OCI-LY7 (cell line): Measurements from ENCODE around the gene COL4A4. TPM values are rescaled to one million over a fixed set of nuclear protein-coding genes. Genes with fewer than 3 reads are reported as not detected.

Experiments
- BruUV-seq: library from RNA; stranded (reverse); fragments of 400-500 nt; replicated peaks from 2 replicates; lab custom pipeline; 2021; lab: Mats Ljungman, UMichigan
- CTCF ChIA-PET: fragments of 300-600 bp; sonication (Branson Sonifier 250); formaldehyde crosslinking; loops from one replicate; lab custom pipeline; 2022; ENCODE audit warnings: antibody characterized with exemption; ENCODE audit not compliant: unreplicated experiment; lab: Charles Lee
- POLR2A ChIA-PET: fragments of 300-600 bp; sonication (Branson Sonifier 250); formaldehyde crosslinking; loops from one replicate; lab custom pipeline; 2022; ENCODE audit warnings: antibody characterized with exemption; lab: Charles Lee
- DNase-seq: peaks from one replicate; pipeline ENCODE4 v3.0.0-alpha.2; 2015; ENCODE audit warnings: low spot score
- H2AFZ ChIP-seq: fragments of 200-600 bp; sonication (generic), shearing (Covaris generic); 2 replicates; pipeline ENCODE4 v1.6.1; 2014; ENCODE audit warnings: mild to moderate bottlenecking, antibody characterized with exemption, low read length, moderate library complexity
- H3K27ac ChIP-seq: fragments of 200-600 bp; sonication (generic); 2 replicates; pipeline ENCODE4 v1.5.1; 2014; ENCODE audit warnings: mixed run types, low read depth, mild to moderate bottlenecking, moderate library complexity, low read length, inconsistent platforms; ENCODE audit not compliant: poor library complexity, severe bottlenecking
- H3K36me3 ChIP-seq: fragments of 200-600 bp; sonication (generic); 2 replicates; pipeline ENCODE4 v1.6.1; 2014; ENCODE audit warnings: mild to moderate bottlenecking, antibody characterized with exemption, low read length, moderate library complexity, mixed read lengths; ENCODE audit not compliant: insufficient read depth
- H3K4me1 ChIP-seq: fragments of 200-600 bp; sonication (generic); 2 replicates; pipeline ENCODE4 v1.5.1; 2014; ENCODE audit warnings: mild to moderate bottlenecking, low read length; ENCODE audit not compliant: insufficient read depth, poor library complexity, severe bottlenecking
- H3K4me2 ChIP-seq: fragments of 200-600 bp; sonication (generic); 2 replicates; pipeline ENCODE4 v1.6.1; 2014; ENCODE audit warnings: mild to moderate bottlenecking, low read length
- H3K4me3 ChIP-seq: fragments of 200-600 bp; sonication (generic); 2 replicates; pipeline ENCODE4 v1.5.1; 2014; ENCODE audit warnings: mild to moderate bottlenecking, low read depth, low read length; ENCODE audit not compliant: poor library complexity, severe bottlenecking
- H3K79me2 ChIP-seq: fragments of 200-600 bp; sonication (generic); 2 replicates; pipeline ENCODE4 v1.6.1; 2016; ENCODE audit warnings: low read depth, mild to moderate bottlenecking, low read length, moderate library complexity, mixed read lengths; ENCODE audit not compliant: insufficient read depth
- H3K9me2 ChIP-seq: fragments of 200-600 bp; sonication (generic); 2 replicates; pipeline ENCODE4 v1.6.1; 2016; ENCODE audit warnings: mild to moderate bottlenecking, low read length, mixed read lengths; ENCODE audit not compliant: insufficient read depth
- H3K9me3 ChIP-seq: fragments of 200-600 bp; sonication (generic); 2 replicates; pipeline ENCODE4 v1.6.1; 2014; ENCODE audit warnings: mild to moderate bottlenecking, mixed run types, low read length, mixed read lengths
- H4K20me1 ChIP-seq: fragments of 200-600 bp; sonication (generic); 2 replicates; pipeline ENCODE4 v1.6.1; 2014; ENCODE audit warnings: mild to moderate bottlenecking, antibody characterized with exemption, low read length, moderate library complexity, mixed read lengths; ENCODE audit not compliant: insufficient read depth
- EZH2phosphoT487 ChIP-seq: fragments of 200-600 bp; sonication (generic); IDR thresholded peaks from 2 replicates; pipeline ENCODE4 v1.6.1; 2018; ENCODE audit warnings: low read depth, borderline replicate concordance, mild to moderate bottlenecking, mixed run types, antibody characterized with exemption, low read length, moderate library complexity, mixed read lengths
- intact Hi-C: fragments of 100-400 bp; cut with micrococcal nuclease; formaldehyde crosslinking; loops from one replicate; pipeline ENCODE4 v1.10.0; 2022; ENCODE audit not compliant: unreplicated experiment
- total RNA-seq, 2 experiments: library from RNA; depleted of rRNA in 1 of 2; stranded (reverse); fragments of >200 nt in 1 of 2; shearing (Covaris generic) in 1 of 2; gene quantifications; 2 replicates each; pipeline ENCODE4 v1.2.3, GENCODE V29; 2014 to 2022
- TF ChIP-seq, protein P1 (sequence below): fragments of 200-600 bp; sonication (generic); conservative IDR thresholded peaks from 2 replicates; pipeline ENCODE4 v1.5.1; 2014; ENCODE audit warnings: mild to moderate bottlenecking, antibody characterized with exemption, low read length, moderate library complexity, mixed read lengths

The COL4A4 gene
- total RNA-seq, 2 experiments from 2014 or later: 0.16 to 7.0 TPM

DNA sequence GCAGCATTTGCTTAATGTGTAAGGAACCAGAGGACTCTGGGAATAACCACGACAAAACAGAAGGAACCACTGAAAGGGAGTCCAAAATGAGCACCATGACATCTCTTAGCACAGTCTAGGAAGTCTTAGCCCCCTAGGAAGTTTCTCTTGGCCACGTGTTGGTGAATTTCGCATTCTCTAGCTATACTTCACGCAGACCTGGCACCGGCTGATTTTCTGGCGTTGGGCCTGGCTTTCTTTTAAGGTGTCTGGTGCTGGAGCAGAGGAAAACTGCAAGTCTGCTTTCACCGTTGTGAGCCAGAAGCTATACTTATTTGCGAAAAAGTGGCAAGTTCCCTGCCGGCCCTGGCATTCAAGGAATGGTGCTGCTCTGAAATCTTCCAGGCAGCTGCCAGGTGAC lies 156.9 kb downstream of the COL4A4 start:
- Histone ChIP-seq H3K9me2 (no peaks in the 10 kb centered on the region), H3K27ac (no peak overlapping the region), H2AFZ (no peak overlapping the region), H3K9me3 (no peaks in the 10 kb centered on the region), H3K4me2 (no peak overlapping the region), H3K79me2 (no peaks in the 10 kb centered on the region), H3K4me1 (no peaks in the 10 kb centered on the region), H3K4me3 (no peak overlapping the region), H4K20me1 (no peaks in the 10 kb centered on the region), H3K36me3 (no peaks in the 10 kb centered on the region)
- TF ChIP-seq, protein P1, sequence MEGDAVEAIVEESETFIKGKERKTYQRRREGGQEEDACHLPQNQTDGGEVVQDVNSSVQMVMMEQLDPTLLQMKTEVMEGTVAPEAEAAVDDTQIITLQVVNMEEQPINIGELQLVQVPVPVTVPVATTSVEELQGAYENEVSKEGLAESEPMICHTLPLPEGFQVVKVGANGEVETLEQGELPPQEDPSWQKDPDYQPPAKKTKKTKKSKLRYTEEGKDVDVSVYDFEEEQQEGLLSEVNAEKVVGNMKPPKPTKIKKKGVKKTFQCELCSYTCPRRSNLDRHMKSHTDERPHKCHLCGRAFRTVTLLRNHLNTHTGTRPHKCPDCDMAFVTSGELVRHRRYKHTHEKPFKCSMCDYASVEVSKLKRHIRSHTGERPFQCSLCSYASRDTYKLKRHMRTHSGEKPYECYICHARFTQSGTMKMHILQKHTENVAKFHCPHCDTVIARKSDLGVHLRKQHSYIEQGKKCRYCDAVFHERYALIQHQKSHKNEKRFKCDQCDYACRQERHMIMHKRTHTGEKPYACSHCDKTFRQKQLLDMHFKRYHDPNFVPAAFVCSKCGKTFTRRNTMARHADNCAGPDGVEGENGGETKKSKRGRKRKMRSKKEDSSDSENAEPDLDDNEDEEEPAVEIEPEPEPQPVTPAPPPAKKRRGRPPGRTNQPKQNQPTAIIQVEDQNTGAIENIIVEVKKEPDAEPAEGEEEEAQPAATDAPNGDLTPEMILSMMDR: no peak
- no peak for TF ChIP-seq EZH2phosphoT487
- ChIA-PET POLR2A (no interaction called here), CTCF (interaction anchor here (0.5 kb wide), 1 partner anchor 207 kb away, joined by 5 read pairs; the partner anchor contains the start of gene IRS1)
- DNase-seq: no peak
- intact Hi-C loops: no loop called here
- no TSS peak for BruUV-seq

DNA sequence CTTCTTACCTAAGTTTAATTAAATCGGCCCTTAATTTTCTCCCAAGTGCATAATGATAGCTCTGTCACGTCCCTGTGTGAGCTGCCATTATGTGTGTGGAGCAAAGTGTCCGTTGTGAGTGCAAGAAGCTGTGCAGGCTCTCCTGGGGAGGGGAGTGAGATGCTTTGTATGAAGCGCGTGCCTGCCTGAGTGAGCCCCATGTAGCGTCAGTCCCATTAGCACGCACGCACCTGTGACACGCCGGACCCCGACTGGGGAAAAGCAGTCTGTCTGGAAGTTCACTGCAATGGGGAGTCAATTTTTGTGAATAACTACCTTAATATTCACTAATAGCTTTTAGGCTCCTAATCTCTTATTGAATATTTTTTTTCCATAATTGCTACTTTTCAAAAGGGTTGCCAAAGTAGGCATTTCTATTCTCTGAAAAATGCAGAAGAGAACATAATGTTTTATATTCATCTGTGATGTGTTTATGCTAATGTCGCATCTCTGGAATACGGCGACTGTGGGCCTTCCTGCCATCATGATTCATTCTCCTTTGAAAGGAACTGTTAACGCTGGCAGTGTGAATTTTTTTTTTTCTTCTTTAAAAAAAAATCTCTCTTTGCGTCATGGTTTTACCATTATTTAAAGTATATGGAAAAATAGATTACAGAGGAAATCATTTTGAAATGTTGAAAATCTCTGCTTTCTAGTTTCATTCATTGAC lies 157.7 kb downstream of the COL4A4 start:
- DNase-seq: no peak
- CTCF ChIA-PET: interaction anchor here (0.5 kb wide), 1 partner anchor 207 kb away, joined by 5 read pairs; the partner anchor contains the start of gene IRS1
- H3K4me3 ChIP-seq: no peak overlapping the region
- H3K36me3 ChIP-seq: no peaks in the 10 kb centered on the region
- intact Hi-C loops: no loop called here
- no peaks in the 10 kb centered on the region for H3K9me3 ChIP-seq
- POLR2A ChIA-PET: interaction anchor here (0.9 kb wide), 1 partner anchor 10 kb away, joined by 3 read pairs; no protein-coding TSS in a partner anchor
- H2AFZ ChIP-seq: no peak overlapping the region
- no peak overlapping the region for H3K27ac ChIP-seq
- TF ChIP-seq, protein P1: no peak
- TF ChIP-seq EZH2phosphoT487: no peak
- H4K20me1 ChIP-seq: no peaks in the 10 kb centered on the region
- no peak overlapping the region for H3K4me2 ChIP-seq
- H3K79me2 ChIP-seq: no peaks in the 10 kb centered on the region
- no TSS peak for BruUV-seq
- H3K4me1 ChIP-seq: no peaks in the 10 kb centered on the region
- H3K9me2 ChIP-seq: no peaks in the 10 kb centered on the region

DNA sequence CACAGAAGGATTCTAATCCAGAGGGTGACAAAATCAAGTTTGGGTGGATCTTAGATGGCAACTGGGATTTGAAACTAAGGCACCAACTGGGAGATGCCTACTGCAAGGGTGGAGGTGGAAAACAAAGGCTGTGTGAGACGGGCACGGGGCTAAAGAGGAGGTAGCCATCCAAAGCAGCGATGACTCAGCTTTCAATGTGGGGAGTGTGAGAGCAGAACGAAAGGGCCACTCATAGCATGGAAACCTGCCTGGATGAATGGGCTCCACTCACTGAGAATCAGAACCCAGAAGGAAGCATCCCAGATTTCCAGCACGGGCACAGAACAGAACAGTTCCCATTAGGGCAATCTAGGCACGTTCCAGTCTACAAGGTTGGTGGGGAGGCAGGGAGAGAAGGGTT lies 159.5 kb downstream of the COL4A4 start:
- Histone ChIP-seq H3K79me2 (no peaks in the 10 kb centered on the region), H3K27ac (no peak overlapping the region), H2AFZ (no peak overlapping the region), H4K20me1 (no peaks in the 10 kb centered on the region), H3K4me1 (no peaks in the 10 kb centered on the region), H3K4me2 (no peak overlapping the region), H3K9me2 (no peaks in the 10 kb centered on the region), H3K36me3 (peaks cover 14% of the 10 kb centered on the region), H3K9me3 (0 out of 2 replicates have a peak, but pooled peaks cover 5% of the 10 kb centered on the region), H3K4me3 (no peak overlapping the region)
- intact Hi-C loops: no loop called here
- no TSS peak for BruUV-seq
- CTCF ChIA-PET: no interaction called here
- no peak for TF ChIP-seq EZH2phosphoT487
- TF ChIP-seq, protein P1: no peak
- DNase-seq: no peak
- POLR2A ChIA-PET: no interaction called here
